Activated CD8-positive, alpha-beta T cell treated with anti-CD3 and anti-CD28 coated beads for 36 hours (primary cell): ENCODE measurements around the gene OGFOD1. TPM values are rescaled to one million over a fixed set of nuclear protein-coding genes. Genes with fewer than 3 reads are reported as not detected.

Experiments
- ATAC-seq: fragments of 200-7000 bp; cut with Tn5 transposase; one replicate; pipeline ENCODE4 v1.10.0; 2021; ENCODE audit warnings: mild to moderate bottlenecking, moderate library complexity
- CTCF ChIA-PET: fragments of 350-600 bp; sonication (Branson Sonifier 250); formaldehyde crosslinking; loops from one replicate; lab custom pipeline; 2021; ENCODE audit warnings: antibody characterized with exemption; lab: Charles Lee
- POLR2A ChIA-PET: fragments of 350-600 bp; sonication (Branson Sonifier 250); formaldehyde crosslinking; loops from one replicate; lab custom pipeline; 2021; ENCODE audit warnings: antibody characterized with exemption; lab: Charles Lee
- DNase-seq: peaks from one replicate; pipeline ENCODE4 v3.0.0-alpha.2; 2020
- H3K27ac Mint-ChIP-seq: one replicate; pipeline ENCODE4 v1.8.0; 2021; ENCODE audit warnings: mild to moderate bottlenecking, mixed read lengths
- H3K27me3 Mint-ChIP-seq: one replicate; pipeline ENCODE4 v1.8.0; 2021; ENCODE audit warnings: mixed read lengths
- H3K36me3 Mint-ChIP-seq: one replicate; pipeline ENCODE4 v1.8.0; 2021; ENCODE audit warnings: low read depth, mixed read lengths
- H3K4me1 Mint-ChIP-seq: one replicate; pipeline ENCODE4 v1.8.0; 2021; ENCODE audit warnings: low read depth, mixed read lengths
- H3K4me3 Mint-ChIP-seq: one replicate; pipeline ENCODE4 v1.8.0; 2021; ENCODE audit warnings: mild to moderate bottlenecking, moderate library complexity, mixed read lengths
- H3K9me3 Mint-ChIP-seq: one replicate; pipeline ENCODE4 v1.8.0; 2021; ENCODE audit warnings: mixed read lengths
- CTCF ChIP-seq: fragments of 200-600 bp; IDR thresholded peaks from one replicate; pipeline ENCODE4 v1.8.0; 2022; ENCODE audit warnings: antibody characterized with exemption, mild to moderate bottlenecking
- intact Hi-C: fragments of 100-400 bp; cut with micrococcal nuclease; formaldehyde crosslinking; loops from one replicate; pipeline ENCODE4 v1.10.0; 2022
- total RNA-seq, 2 experiments: library from RNA; stranded (reverse); gene quantifications; one replicate each; pipeline ENCODE4 v1.2.3, GENCODE V29; 2021

The OGFOD1 gene
- total RNA-seq, 2 experiments from 2014 or later: 51.0 to 59.2 TPM

- TF ChIP-seq CTCF: peak; percentile 58
- Mint-ChIP-seq H3K9me3 (no peaks in the 10 kb centered on the region), H3K27me3 (no peaks in the 10 kb centered on the region), H3K27ac (peak within 1 kb of the TSS; percentile 67), H3K4me1 (peaks cover 39% of the 10 kb centered on the region), H3K4me3 (peak within 1 kb of the TSS; percentile 92), H3K36me3 (peaks cover 3% of the 10 kb centered on the region)
- intact Hi-C loops: no loop called here
- ATAC-seq (peak; percentile 98), DNase-seq (peak; percentile 61)
- CTCF ChIA-PET: interaction anchor here (0.7 kb wide), 1 partner anchor 759 kb away, joined by 4 read pairs; no protein-coding TSS in a partner anchor
- POLR2A ChIA-PET: no interaction called here
Measured at GRCh38 chr16:56425439-56425832, 25.9 kb upstream of the OGFOD1 start, which contains the start of gene AMFR. Gene AMFR (minus strand): TSS chr16:56425545. CDS start chr16:56425327, 218 bp downstream.

DNA sequence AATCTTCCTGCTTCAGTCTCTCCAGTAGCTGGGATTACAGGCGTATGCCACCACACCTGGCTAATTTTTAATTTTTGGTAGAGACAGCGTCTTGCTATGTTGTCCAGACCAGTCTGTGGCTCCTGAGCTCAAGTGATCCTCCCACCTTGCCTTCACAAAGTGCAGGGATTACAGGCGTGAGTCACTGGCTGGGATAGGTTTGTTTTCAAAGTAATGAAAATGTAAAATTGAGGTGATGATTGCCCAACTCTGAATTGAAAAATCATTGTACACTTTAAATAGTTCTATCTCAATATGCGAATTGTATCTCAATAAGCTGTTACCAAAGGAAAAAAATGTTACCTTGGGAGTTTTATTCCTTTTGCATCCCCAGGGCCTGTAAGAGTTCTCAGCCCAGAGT, 24.8 kb upstream of the OGFOD1 start:
- no peaks in the 10 kb centered on the region for H3K27me3 Mint-ChIP-seq
- H3K4me3 Mint-ChIP-seq: peak overlapping the region; percentile 66
- TF ChIP-seq CTCF: no peak
- H3K9me3 Mint-ChIP-seq: no peaks in the 10 kb centered on the region
- intact Hi-C loops: no loop called here
- DNase-seq (no peak), ATAC-seq (no peak)
- H3K36me3 Mint-ChIP-seq: peaks cover 14% of the 10 kb centered on the region
- peaks cover 35% of the 10 kb centered on the region for H3K4me1 Mint-ChIP-seq
- ChIA-PET CTCF (interaction anchor here (1.0 to 1.7 kb wide), 2 partner anchors 8 to 23 kb away, joined by 3 to 4 read pairs; no protein-coding TSS in a partner anchor), POLR2A (interaction anchor here (0.9 to 1.0 kb wide), 3 partner anchors 12 to 26 kb away, joined by 3 to 4 read pairs (median 3); no protein-coding TSS in a partner anchor)
- no peak overlapping the region for H3K27ac Mint-ChIP-seq

DNA sequence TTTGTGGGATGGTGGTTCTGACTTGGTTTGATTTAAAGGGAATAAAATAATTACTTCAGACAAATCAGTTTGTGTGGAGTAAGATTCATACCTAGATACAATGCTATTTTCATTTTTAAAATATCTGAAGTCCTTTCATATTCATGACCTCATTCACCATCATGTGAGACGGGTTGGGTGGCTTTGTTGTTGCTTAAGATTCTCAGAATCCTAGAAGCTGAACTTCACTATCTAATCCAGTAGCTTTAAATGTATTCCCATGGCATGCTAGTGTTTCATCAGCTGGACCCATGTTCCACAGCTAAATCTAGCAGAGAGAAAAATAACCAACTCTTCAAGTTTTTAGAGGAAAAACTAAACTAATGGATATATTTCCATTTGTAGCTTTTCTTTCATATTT, 23.3 kb upstream of the OGFOD1 start:
- no peak for TF ChIP-seq CTCF
- intact Hi-C loops: no loop called here
- ChIA-PET POLR2A (interaction anchor here (1.1 kb wide), 1 partner anchor 14 kb away, joined by 5 read pairs; no protein-coding TSS in a partner anchor), CTCF (interaction anchor here (0.9 to 1.8 kb wide), 3 partner anchors 11 to 86 kb away, joined by 3 to 7 read pairs (median 5); no protein-coding TSS in a partner anchor)
- Mint-ChIP-seq H3K4me3 (no peak overlapping the region), H3K27ac (no peak overlapping the region), H3K9me3 (no peaks in the 10 kb centered on the region), H3K4me1 (peaks cover 20% of the 10 kb centered on the region), H3K27me3 (no peaks in the 10 kb centered on the region), H3K36me3 (peaks cover 20% of the 10 kb centered on the region)
- DNase-seq: no peak
- ATAC-seq: no peak

DNA sequence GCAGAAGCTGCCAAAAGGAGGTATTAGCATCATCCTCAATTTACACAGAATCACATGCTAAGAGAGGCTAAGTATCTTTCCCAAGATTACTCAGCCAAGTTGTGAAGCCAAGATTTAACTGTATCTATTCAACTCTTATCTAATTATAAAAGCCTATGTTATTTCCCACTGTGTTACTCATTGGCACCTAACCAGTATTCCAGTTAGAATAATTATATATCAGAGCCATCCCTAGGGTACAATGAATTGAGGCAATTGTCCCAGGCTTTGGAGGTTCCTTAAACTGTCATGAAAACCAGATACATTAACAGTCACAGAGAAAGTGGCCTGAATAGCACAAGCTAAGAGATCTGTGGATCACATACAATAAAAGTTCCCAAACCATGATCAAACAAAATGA, 15.1 kb upstream of the OGFOD1 start:
- POLR2A ChIA-PET: no interaction called here
- peak overlapping the region; percentile 38 for H3K27ac Mint-ChIP-seq

More for the DNA sequence above, 15.1 kb upstream of the OGFOD1 start:
- H3K4me3 Mint-ChIP-seq: no peak overlapping the region
- intact Hi-C loops: no loop called here
- peaks cover 41% of the 10 kb centered on the region for H3K36me3 Mint-ChIP-seq
- H3K27me3 Mint-ChIP-seq: no peaks in the 10 kb centered on the region
- DNase-seq: no peak
- H3K4me1 Mint-ChIP-seq: peaks cover 2% of the 10 kb centered on the region
- CTCF ChIA-PET: no interaction called here
- no peak for TF ChIP-seq CTCF
- no peaks in the 10 kb centered on the region for H3K9me3 Mint-ChIP-seq
- no peak for ATAC-seq
